ENCODE results near the gene ACVR1.

- TF ChIP-seq CTCF (conservative IDR thresholded peaks at IDR 0.05; ENCODE audit: low read depth in 2 of 2) = no peak
- no peak for TF ChIP-seq EZH2 (IDR thresholded peaks at IDR 0.05; ENCODE audit: low read depth, unreplicated experiment)
- no peak for TF ChIP-seq ZNF114 (CRISPR knock-in tag; IDR thresholded peaks at IDR 0.05)
- no peak for TF ChIP-seq STAT1 (IDR thresholded peaks at IDR 0.05; ENCODE audit: unreplicated experiment)
- no peak for TF ChIP-seq EZH2phosphoT487 (IDR thresholded peaks at IDR 0.05; ENCODE audit: unreplicated experiment)
- no peak for TF ChIP-seq REST (IDR thresholded peaks at IDR 0.05; ENCODE audit: unreplicated experiment)
- TF ChIP-seq POLR2AphosphoS5 (IDR thresholded peaks at IDR 0.05; ENCODE audit: low read depth) = no peak
- TF ChIP-seq CREB1 (CRISPR knock-in tag; IDR thresholded peaks at IDR 0.05; ENCODE audit: low read depth) = no peak
- TF ChIP-seq ETS1 (IDR thresholded peaks at IDR 0.05) = no peak
- TF ChIP-seq ZNF462 (CRISPR knock-in tag; IDR thresholded peaks at IDR 0.05) = no peak
- no peak for TF ChIP-seq JUNB (IDR thresholded peaks at IDR 0.05; ENCODE audit: unreplicated experiment)
- TF ChIP-seq NANOG (IDR thresholded peaks at IDR 0.05; ENCODE audit: borderline replicate concordance) = no peak
Measured at GRCh38 chr2:157819761-157820160, 56.4 kb downstream of the ACVR1 start.

Data from GM23338 (cell line).